Subcutaneous abdominal adipose tissue (tissue), 5 donors: Measurements from ENCODE around the gene MEIKIN.

Experiments used
- H3K27ac ChIP-seq: one replicate; pipeline ENCODE4 v1.7.0; 2013; ENCODE audit warnings: low read depth, mild to moderate bottlenecking, inconsistent platforms, low read length, moderate library complexity
- H3K27me3 ChIP-seq, 5 donors: one replicate each; pipeline ENCODE4 v1.7.0; 2013; ENCODE audit warnings: low read length in 5 of 5, inconsistent platforms in 1 of 5; ENCODE audit not compliant: control insufficient read depth in 5 of 5, insufficient read depth in 4 of 5
- H3K36me3 ChIP-seq, 5 donors: one replicate each; pipeline ENCODE4 v1.7.0; 2013; ENCODE audit warnings: low read length in 5 of 5; ENCODE audit not compliant: control insufficient read depth in 5 of 5, insufficient read depth in 5 of 5
- H3K4me1 ChIP-seq, 5 donors: one replicate each; pipeline ENCODE4 v1.7.0; 2013; ENCODE audit warnings: low read length in 5 of 5, mild to moderate bottlenecking in 3 of 5, moderate library complexity in 1 of 5; ENCODE audit not compliant: control insufficient read depth in 5 of 5, insufficient read depth in 5 of 5
- H3K4me3 ChIP-seq, 5 donors: one replicate each; pipeline ENCODE4 v1.7.0; 2013; ENCODE audit warnings: low read length in 5 of 5, low read depth in 1 of 5
- H3K9ac ChIP-seq, 5 donors: one replicate each; pipeline ENCODE4 v1.7.0; 2013; ENCODE audit warnings: low read length in 5 of 5, mild to moderate bottlenecking in 4 of 5, moderate library complexity in 3 of 5
- H3K9me3 ChIP-seq, 5 donors: one replicate each; pipeline ENCODE4 v1.7.0; 2013; ENCODE audit warnings: low read length in 5 of 5; ENCODE audit not compliant: control insufficient read depth in 5 of 5
- donor health status: healthy.
- donor health status: healthy.
- donor health status: healthy.
- donor health status: healthy.
- donor health status: healthy.

MEIKIN gene

GRCh38 chr5:131945551-131946168 is at the start of gene MEIKIN:
TSS of gene MEIKIN (minus strand) at chr5:131945663. CDS start at chr5:131945505, 158 bp downstream.
- H3K36me3 ChIP-seq = no peaks in the 10 kb centered on the region
- H3K27ac ChIP-seq = no peak within 1 kb of the TSS
- no peaks in the 10 kb centered on the region for H3K27me3 ChIP-seq
- H3K9ac ChIP-seq = no peak within 1 kb of the TSS
- H3K4me1 ChIP-seq = no peaks in the 10 kb centered on the region
- H3K4me3 ChIP-seq = no peak within 1 kb of the TSS
- H3K9me3 ChIP-seq = no peaks in the 10 kb centered on the region

- no peaks in the 10 kb centered on the region for H3K9me3 ChIP-seq
- H3K36me3 ChIP-seq = no peaks in the 10 kb centered on the region
- H3K27ac ChIP-seq = no peak overlapping the region
- H3K9ac ChIP-seq = no peak overlapping the region
- peaks cover 0 to 3% (median 0%) of the 10 kb centered on the region in 5 donors for H3K27me3 ChIP-seq
- H3K4me3 ChIP-seq = no peak overlapping the region
- peaks cover 0 to 6% (median 4%) of the 10 kb centered on the region in 5 donors for H3K4me1 ChIP-seq
These were observed 49.2 kb upstream of the MEIKIN start for GRCh38 chr5:131994533-131995226.

- Histone ChIP-seq H3K9ac (no peak overlapping the region), H3K9me3 (no peaks in the 10 kb centered on the region), H3K27ac (no peak overlapping the region)
These were observed 48.6 kb upstream of the MEIKIN start for GRCh38 chr5:131994090-131994489.

GRCh38 chr5:131993676-131994075 is 48.2 kb upstream of the MEIKIN start:
- peaks cover 0 to 3% (median 0%) of the 10 kb centered on the region in 5 donors for H3K27me3 ChIP-seq
- H3K9ac ChIP-seq = no peak overlapping the region
- H3K4me3 ChIP-seq = no peak overlapping the region
- H3K36me3 ChIP-seq = no peaks in the 10 kb centered on the region
- no peak overlapping the region for H3K27ac ChIP-seq
- H3K4me1 ChIP-seq = no peaks in the 10 kb centered on the region
- H3K9me3 ChIP-seq = no peaks in the 10 kb centered on the region

More at GRCh38 chr5:131994090-131994489, 48.6 kb upstream of the MEIKIN start:
- H3K4me1 ChIP-seq = peaks cover 0 to under 1% (median 0%) of the 10 kb centered on the region in 5 donors
- H3K4me3 ChIP-seq = no peak overlapping the region
- H3K36me3 ChIP-seq = no peaks in the 10 kb centered on the region
- peaks cover 0 to 3% (median 0%) of the 10 kb centered on the region in 5 donors for H3K27me3 ChIP-seq

- no peak overlapping the region for H3K27ac ChIP-seq
- H3K9me3 ChIP-seq = no peaks in the 10 kb centered on the region
- H3K27me3 ChIP-seq = peaks cover 0 to 3% (median 0%) of the 10 kb centered on the region in 5 donors
- no peak overlapping the region for H3K4me3 ChIP-seq
- no peaks in the 10 kb centered on the region for H3K4me1 ChIP-seq
- H3K9ac ChIP-seq = no peak overlapping the region
- H3K36me3 ChIP-seq = no peaks in the 10 kb centered on the region
These were observed 46.9 kb upstream of the MEIKIN start for GRCh38 chr5:131992370-131992769.

- Histone ChIP-seq H3K36me3 (no peaks in the 10 kb centered on the region), H3K4me1 (no peaks in the 10 kb centered on the region)
These were observed 46.3 kb upstream of the MEIKIN start for GRCh38 chr5:131991593-131992324.

GRCh38 chr5:131990716-131991115 is 45.3 kb upstream of the MEIKIN start:
- Histone ChIP-seq H3K4me3 (no peak overlapping the region), H3K9ac (no peak overlapping the region), H3K36me3 (no peaks in the 10 kb centered on the region), H3K27ac (no peak overlapping the region), H3K4me1 (no peaks in the 10 kb centered on the region), H3K27me3 (peaks cover 0 to 3% (median 0%) of the 10 kb centered on the region in 5 donors), H3K9me3 (no peaks in the 10 kb centered on the region)

More at GRCh38 chr5:131991593-131992324, 46.3 kb upstream of the MEIKIN start:
- Histone ChIP-seq H3K9ac (no peak overlapping the region), H3K27me3 (peaks cover 0 to 3% (median 0%) of the 10 kb centered on the region in 5 donors), H3K9me3 (no peaks in the 10 kb centered on the region), H3K4me3 (no peak overlapping the region), H3K27ac (no peak overlapping the region)

GRCh38 chr5:131988601-131989000 is 43.1 kb upstream of the MEIKIN start:
- H3K4me1 ChIP-seq = peaks cover 0 to 7% (median 5%) of the 10 kb centered on the region in 5 donors

GRCh38 chr5:131987251-131987650 is 41.8 kb upstream of the MEIKIN start:
- Histone ChIP-seq H3K9ac (no peak overlapping the region), H3K9me3 (no peaks in the 10 kb centered on the region), H3K36me3 (no peaks in the 10 kb centered on the region), H3K27me3 (peaks cover 0 to 3% (median 0%) of the 10 kb centered on the region in 5 donors), H3K4me1 (peaks cover 0 to 7% (median 5%) of the 10 kb centered on the region in 5 donors), H3K4me3 (no peak overlapping the region), H3K27ac (no peak overlapping the region)

More at GRCh38 chr5:131988601-131989000, 43.1 kb upstream of the MEIKIN start:
- Histone ChIP-seq H3K36me3 (no peaks in the 10 kb centered on the region), H3K27me3 (peaks cover 0 to 3% (median 0%) of the 10 kb centered on the region in 5 donors), H3K9ac (no peak overlapping the region), H3K4me3 (no peak overlapping the region), H3K27ac (no peak overlapping the region), H3K9me3 (no peaks in the 10 kb centered on the region)
